ENCODE results near the gene WFS1. TPM values are rescaled to one million over a fixed set of nuclear protein-coding genes. Genes with fewer than 3 reads are reported as not detected.

WFS1 gene
- total and polyA plus RNA-seq, 9 of the 15 experiments (the other 6 are each of a cell fraction or from before 2014, with no cell fraction given) = 0.01 to 0.29 (median 0.03) TPM; not detected in 5

- Histone ChIP-seq H3K4me1 (replicated peaks in 1 of 2; ENCODE audit: control insufficient read depth in 2 of 2, insufficient read depth in 2 of 2, low read length in 2 of 2) (peaks cover 0 to 4% of the 10 kb centered on the region in 2 experiments; a peak in 1 of 5 replicates), H3K36me3 (ENCODE audit: control insufficient read depth, insufficient read depth, low read length) (no peaks in the 10 kb centered on the region), H3K9me1 (ENCODE audit: control insufficient read depth, insufficient read depth, low read length) (peaks cover 3% of the 10 kb centered on the region), H3K9ac (ENCODE audit: insufficient read depth in 1 of 2, low read depth in 2 of 2, low read length in 2 of 2) (no peak overlapping the region), H3K27me3 (ENCODE audit: control insufficient read depth in 2 of 2, insufficient read depth in 2 of 2, low read length in 2 of 2) (peaks cover 2 to 47% of the 10 kb centered on the region in 2 experiments; a peak in 3 of 5 replicates), H4K20me1 (replicated peaks; ENCODE audit: control insufficient read depth, insufficient read depth, low read length) (0 out of 2 replicates have a peak, but pooled peaks cover 7% of the 10 kb centered on the region), H3K4me2 (ENCODE audit: insufficient read depth, low read length) (no peak overlapping the region), H2AFZ (ENCODE audit: low read depth, low read length) (no peak overlapping the region), H3K27ac (ENCODE audit: extremely low read depth, low read depth, low read length) (no peak overlapping the region), H3K79me2 (ENCODE audit: control insufficient read depth, insufficient read depth, low read length) (no peaks in the 10 kb centered on the region), H3K9me3 (replicated peaks; ENCODE audit: control insufficient read depth, insufficient read depth, low read depth, low read length) (no peaks in the 10 kb centered on the region), H3K4me3 (no peak overlapping the region)
- no peak for FAIRE-seq
- intact Hi-C loops (cut with micrococcal nuclease) = no loop called here
- no peak for ATAC-seq
- in situ Hi-C loops (cut with MboI) = no loop called here
- TF ChIP-seq IFI16 (CRISPR knock-in tag; IDR thresholded peaks at IDR 0.05) (no peak), MAZ (CRISPR knock-in tag; conservative IDR thresholded peaks at IDR 0.05 in 1 of 2, IDR thresholded peaks at IDR 0.05 in 1 of 2) (no peak), ZFPM2 (CRISPR knock-in tag; IDR thresholded peaks at IDR 0.05) (no peak), ZNF561 (CRISPR knock-in tag; conservative IDR thresholded peaks at IDR 0.05) (no peak), CBX2 (IDR thresholded peaks at IDR 0.05; ENCODE audit: insufficient read depth, low read length, poor library complexity, severe bottlenecking) (no peak), MEF2A (IDR thresholded peaks at IDR 0.05; ENCODE audit: control insufficient read depth, low read depth, low read length) (no peak), HNRNPK (IDR thresholded peaks at IDR 0.05; ENCODE audit: low read depth, low read length, poor library complexity, severe bottlenecking) (no peak), KDM4B (IDR thresholded peaks at IDR 0.05; ENCODE audit: borderline replicate concordance in 2 of 2, low read depth in 1 of 2) (no peak), GATAD2A (IDR thresholded peaks at IDR 0.05) (no peak), ZNF224 (CRISPR knock-in tag; IDR thresholded peaks at IDR 0.05) (no peak), ASH1L (IDR thresholded peaks at IDR 0.05; ENCODE audit: borderline replicate concordance, low read depth, partially characterized antibody) (no peak), MXD1 (CRISPR knock-in tag; IDR thresholded peaks at IDR 0.05; ENCODE audit: borderline replicate concordance, poor library complexity, severe bottlenecking) (no peak), SMAD3 (CRISPR knock-in tag; conservative IDR thresholded peaks at IDR 0.05) (no peak), HDGF (IDR thresholded peaks at IDR 0.05) (no peak), OTX1 (CRISPR knock-in tag; IDR thresholded peaks at IDR 0.05) (no peak)
- TF ChIP-seq, protein P1, sequence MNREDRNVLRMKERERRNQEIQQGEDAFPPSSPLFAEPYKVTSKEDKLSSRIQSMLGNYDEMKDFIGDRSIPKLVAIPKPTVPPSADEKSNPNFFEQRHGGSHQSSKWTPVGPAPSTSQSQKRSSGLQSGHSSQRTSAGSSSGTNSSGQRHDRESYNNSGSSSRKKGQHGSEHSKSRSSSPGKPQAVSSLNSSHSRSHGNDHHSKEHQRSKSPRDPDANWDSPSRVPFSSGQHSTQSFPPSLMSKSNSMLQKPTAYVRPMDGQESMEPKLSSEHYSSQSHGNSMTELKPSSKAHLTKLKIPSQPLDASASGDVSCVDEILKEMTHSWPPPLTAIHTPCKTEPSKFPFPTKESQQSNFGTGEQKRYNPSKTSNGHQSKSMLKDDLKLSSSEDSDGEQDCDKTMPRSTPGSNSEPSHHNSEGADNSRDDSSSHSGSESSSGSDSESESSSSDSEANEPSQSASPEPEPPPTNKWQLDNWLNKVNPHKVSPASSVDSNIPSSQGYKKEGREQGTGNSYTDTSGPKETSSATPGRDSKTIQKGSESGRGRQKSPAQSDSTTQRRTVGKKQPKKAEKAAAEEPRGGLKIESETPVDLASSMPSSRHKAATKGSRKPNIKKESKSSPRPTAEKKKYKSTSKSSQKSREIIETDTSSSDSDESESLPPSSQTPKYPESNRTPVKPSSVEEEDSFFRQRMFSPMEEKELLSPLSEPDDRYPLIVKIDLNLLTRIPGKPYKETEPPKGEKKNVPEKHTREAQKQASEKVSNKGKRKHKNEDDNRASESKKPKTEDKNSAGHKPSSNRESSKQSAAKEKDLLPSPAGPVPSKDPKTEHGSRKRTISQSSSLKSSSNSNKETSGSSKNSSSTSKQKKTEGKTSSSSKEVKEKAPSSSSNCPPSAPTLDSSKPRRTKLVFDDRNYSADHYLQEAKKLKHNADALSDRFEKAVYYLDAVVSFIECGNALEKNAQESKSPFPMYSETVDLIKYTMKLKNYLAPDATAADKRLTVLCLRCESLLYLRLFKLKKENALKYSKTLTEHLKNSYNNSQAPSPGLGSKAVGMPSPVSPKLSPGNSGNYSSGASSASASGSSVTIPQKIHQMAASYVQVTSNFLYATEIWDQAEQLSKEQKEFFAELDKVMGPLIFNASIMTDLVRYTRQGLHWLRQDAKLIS (CRISPR knock-in tag; IDR thresholded peaks at IDR 0.05) = no peak
- TF ChIP-seq, protein P2, sequence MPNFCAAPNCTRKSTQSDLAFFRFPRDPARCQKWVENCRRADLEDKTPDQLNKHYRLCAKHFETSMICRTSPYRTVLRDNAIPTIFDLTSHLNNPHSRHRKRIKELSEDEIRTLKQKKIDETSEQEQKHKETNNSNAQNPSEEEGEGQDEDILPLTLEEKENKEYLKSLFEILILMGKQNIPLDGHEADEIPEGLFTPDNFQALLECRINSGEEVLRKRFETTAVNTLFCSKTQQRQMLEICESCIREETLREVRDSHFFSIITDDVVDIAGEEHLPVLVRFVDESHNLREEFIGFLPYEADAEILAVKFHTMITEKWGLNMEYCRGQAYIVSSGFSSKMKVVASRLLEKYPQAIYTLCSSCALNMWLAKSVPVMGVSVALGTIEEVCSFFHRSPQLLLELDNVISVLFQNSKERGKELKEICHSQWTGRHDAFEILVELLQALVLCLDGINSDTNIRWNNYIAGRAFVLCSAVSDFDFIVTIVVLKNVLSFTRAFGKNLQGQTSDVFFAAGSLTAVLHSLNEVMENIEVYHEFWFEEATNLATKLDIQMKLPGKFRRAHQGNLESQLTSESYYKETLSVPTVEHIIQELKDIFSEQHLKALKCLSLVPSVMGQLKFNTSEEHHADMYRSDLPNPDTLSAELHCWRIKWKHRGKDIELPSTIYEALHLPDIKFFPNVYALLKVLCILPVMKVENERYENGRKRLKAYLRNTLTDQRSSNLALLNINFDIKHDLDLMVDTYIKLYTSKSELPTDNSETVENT (CRISPR knock-in tag; IDR thresholded peaks at IDR 0.05) = no peak
- CTCF ChIA-PET (ENCODE audit: low intra/inter-chr PET ratio) = no interaction called here
- no peak for DNase-seq (ENCODE audit: extremely low read depth in 1 of 4, low spot score in 3 of 4)
- BruUV-seq (replicated peaks) = no TSS peak
- 1% methylated on average over 21 of the region's 21 CpGs for WGBS (ENCODE audit: insufficient coverage, low coverage, missing lambda C conversion rate)
- POLR2A ChIA-PET = no interaction called here
Measured at GRCh38 chr4:6291784-6292297, 22.2 kb downstream of the WFS1 start.

Measured in K562 (cell line).